WTC11 (cell line): ENCODE measurements around the gene ALDH1A2. TPM values are rescaled to one million over a fixed set of nuclear protein-coding genes. Genes with fewer than 3 reads are reported as not detected.

Source experiments
- ATAC-seq: fragments of 200-7000 bp; cut with Tn5 transposase; 2 replicates; pipeline ENCODE4 v1.10.0; 2021; ENCODE audit warnings: mild to moderate bottlenecking, moderate library complexity
- CTCF ChIA-PET: fragments of 300-600 bp; sonication (Branson Sonifier 250); formaldehyde crosslinking; loops from one replicate; lab custom pipeline; 2021; ENCODE audit warnings: antibody characterized with exemption; lab: Charles Lee
- POLR2A ChIA-PET: fragments of 350-600 bp; sonication (Branson Sonifier 250); formaldehyde crosslinking; loops from one replicate; lab custom pipeline; 2021; ENCODE audit warnings: antibody characterized with exemption; lab: Charles Lee
- DNase-seq: peaks from one replicate; pipeline ENCODE4 v3.0.0; 2021; ENCODE audit warnings: low spot score
- H3K27ac Mint-ChIP-seq: 2 replicates; pipeline ENCODE4 v1.8.0; 2021; ENCODE audit warnings: mixed read lengths
- H3K27me3 Mint-ChIP-seq: 2 replicates; pipeline ENCODE4 v1.8.0; 2021; ENCODE audit warnings: low read depth, mild to moderate bottlenecking, moderate library complexity, mixed read lengths
- H3K36me3 Mint-ChIP-seq: 2 replicates; pipeline ENCODE4 v1.8.0; 2021; ENCODE audit warnings: mixed read lengths
- H3K4me1 Mint-ChIP-seq: 2 replicates; pipeline ENCODE4 v1.8.0; 2022; ENCODE audit warnings: mixed read lengths
- H3K4me3 Mint-ChIP-seq: 2 replicates; pipeline ENCODE4 v1.8.0; 2021; ENCODE audit warnings: mild to moderate bottlenecking, moderate library complexity, mixed read lengths
- H3K9me3 Mint-ChIP-seq: 2 replicates; pipeline ENCODE4 v1.8.0; 2021; ENCODE audit warnings: mixed read lengths
- ATF1 ChIP-seq: sonication (generic); formaldehyde crosslinking; IDR thresholded peaks from 2 replicates; pipeline ENCODE4 v1.8.1; 2023; ENCODE audit warnings: mild to moderate bottlenecking, moderate library complexity, missing genetic modification reagents
- CREB1 ChIP-seq: sonication (generic); formaldehyde crosslinking; IDR thresholded peaks from 2 replicates; pipeline ENCODE4 v1.8.0; 2023; ENCODE audit warnings: mild to moderate bottlenecking, missing genetic modification reagents
- FOXK1 ChIP-seq: sonication (generic); formaldehyde crosslinking; IDR thresholded peaks from 2 replicates; pipeline ENCODE4 v1.8.0; 2022; ENCODE audit warnings: mild to moderate bottlenecking, moderate library complexity, missing genetic modification reagents
- JUN ChIP-seq: sonication (generic); formaldehyde crosslinking; IDR thresholded peaks from 2 replicates; pipeline ENCODE4 v1.8.0; 2023; ENCODE audit warnings: mild to moderate bottlenecking, missing genetic modification reagents
- KAT7 ChIP-seq: sonication (generic); formaldehyde crosslinking; IDR thresholded peaks from 2 replicates; pipeline ENCODE4 v1.8.1; 2023; ENCODE audit warnings: missing genetic modification reagents, mild to moderate bottlenecking, borderline replicate concordance
- MXD4 ChIP-seq: fragments of 250-450 bp; sonication (Bioruptor Pico); IDR thresholded peaks from 2 replicates; pipeline ENCODE4 v1.8.0; 2021; ENCODE audit warnings: mild to moderate bottlenecking, moderate library complexity, borderline replicate concordance
- NR2C2 ChIP-seq: sonication (generic); formaldehyde crosslinking; IDR thresholded peaks from 2 replicates; pipeline ENCODE4 v1.8.0; 2022; ENCODE audit warnings: mild to moderate bottlenecking, missing genetic modification reagents
- OVOL2 ChIP-seq: fragments of 250-450 bp; sonication (Bioruptor Pico); IDR thresholded peaks from 2 replicates; pipeline ENCODE4 v1.9.0; 2021; ENCODE audit warnings: mild to moderate bottlenecking, borderline replicate concordance
- SP1 ChIP-seq: sonication (generic); formaldehyde crosslinking; conservative IDR thresholded peaks from 2 replicates; pipeline ENCODE4 v1.8.1; 2022; ENCODE audit warnings: missing genetic modification reagents
- TCF7 ChIP-seq: sonication (generic); formaldehyde crosslinking; IDR thresholded peaks from 2 replicates; pipeline ENCODE4 v1.8.0; 2022; ENCODE audit warnings: mild to moderate bottlenecking, low read depth, missing genetic modification reagents, moderate library complexity
- TEAD4 ChIP-seq: sonication (generic); formaldehyde crosslinking; IDR thresholded peaks from 2 replicates; pipeline ENCODE4 v1.8.0; 2022; ENCODE audit warnings: mild to moderate bottlenecking, missing genetic modification reagents
- ZNF263 ChIP-seq: sonication (generic); formaldehyde crosslinking; IDR thresholded peaks from 2 replicates; pipeline ENCODE4 v1.8.1; 2022; ENCODE audit warnings: low read depth, mild to moderate bottlenecking, moderate library complexity, missing genetic modification reagents
- ZNF671 ChIP-seq: fragments of 250-450 bp; sonication (Bioruptor Pico); IDR thresholded peaks from 2 replicates; pipeline ENCODE4 v1.8.0; 2021; ENCODE audit warnings: mild to moderate bottlenecking
- total RNA-seq: library from RNA; stranded (reverse); gene quantifications from 3 replicates; pipeline ENCODE4 v1.2.3, GENCODE V29; 2021
- TF ChIP-seq, protein P1 (sequence below): sonication (generic); formaldehyde crosslinking; IDR thresholded peaks from 2 replicates; pipeline ENCODE4 v1.8.0; 2022; ENCODE audit warnings: missing genetic modification reagents
- TF ChIP-seq, protein P2 (sequence below): sonication (generic); formaldehyde crosslinking; IDR thresholded peaks from 2 replicates; pipeline ENCODE4 v1.8.1; 2023; ENCODE audit warnings: mild to moderate bottlenecking, missing genetic modification reagents, moderate library complexity
- TF ChIP-seq, protein P3 (sequence below): sonication (generic); formaldehyde crosslinking; IDR thresholded peaks from 2 replicates; pipeline ENCODE4 v1.8.0; 2023; ENCODE audit warnings: missing genetic modification reagents
- TF ChIP-seq, protein P4 (sequence below): sonication (generic); formaldehyde crosslinking; conservative IDR thresholded peaks from 2 replicates; pipeline ENCODE4 v1.8.1; 2022; ENCODE audit warnings: mild to moderate bottlenecking, missing genetic modification reagents
- TF ChIP-seq, protein P5 (sequence below): fragments of 250-450 bp; sonication (Bioruptor Pico); conservative IDR thresholded peaks from 2 replicates; pipeline ENCODE4 v1.9.0; 2021; ENCODE audit warnings: mild to moderate bottlenecking
- TF ChIP-seq, protein P6 (sequence below): fragments of 250-450 bp; sonication (Bioruptor Pico); IDR thresholded peaks from 2 replicates; pipeline ENCODE4 v1.8.0; 2021; ENCODE audit warnings: mild to moderate bottlenecking
- TF ChIP-seq, protein P7 (sequence below): fragments of 250-450 bp; sonication (Bioruptor Pico); IDR thresholded peaks from 2 replicates; pipeline ENCODE4 v1.9.0; 2021; ENCODE audit warnings: mild to moderate bottlenecking
- TF ChIP-seq, protein P8 (sequence below): sonication (generic); formaldehyde crosslinking; IDR thresholded peaks from 2 replicates; pipeline ENCODE4 v1.8.0; 2023; ENCODE audit warnings: mild to moderate bottlenecking, missing genetic modification reagents

ALDH1A2 gene
- total RNA-seq, 1 experiment from 2014 or later, result 1.1 TPM

DNA sequence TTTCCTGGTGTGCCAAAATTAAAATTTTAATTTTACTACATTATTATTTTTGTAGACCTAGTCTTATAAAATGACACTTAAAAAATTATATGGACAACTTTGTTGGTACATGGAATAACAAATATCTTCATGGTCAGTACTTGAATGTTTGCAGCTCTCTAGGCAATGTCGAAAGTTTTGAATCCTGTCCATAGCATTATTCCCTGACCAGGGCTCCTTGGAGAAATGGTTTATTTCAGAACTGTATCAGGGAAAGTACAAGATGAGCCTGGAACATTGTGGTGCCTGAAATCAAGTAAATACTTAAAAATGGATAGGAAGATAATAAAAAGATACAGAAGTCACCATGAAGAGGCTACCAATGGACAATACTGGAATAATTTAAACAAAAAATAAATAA, 47.6 kb downstream of the ALDH1A2 start:
- CTCF ChIA-PET, result no interaction called here
- H3K4me1 Mint-ChIP-seq, result no peaks in the 10 kb centered on the region
- no peak for DNase-seq
- no peak for ATAC-seq
- H3K27me3 Mint-ChIP-seq, result peaks cover 5% of the 10 kb centered on the region
- POLR2A ChIA-PET, result no interaction called here
- no peak for TF ChIP-seq ZNF263 (CRISPR knock-in tag)
- TF ChIP-seq MXD4 (CRISPR knock-in tag), result no peak
- no peak for TF ChIP-seq TEAD4
- no peak for TF ChIP-seq JUN
- no peak for TF ChIP-seq FOXK1 (CRISPR knock-in tag)
- no peak for TF ChIP-seq KAT7 (CRISPR knock-in tag)
- no peak for TF ChIP-seq NR2C2 (CRISPR knock-in tag)
- TF ChIP-seq ATF1, result no peak
- TF ChIP-seq, protein P1, sequence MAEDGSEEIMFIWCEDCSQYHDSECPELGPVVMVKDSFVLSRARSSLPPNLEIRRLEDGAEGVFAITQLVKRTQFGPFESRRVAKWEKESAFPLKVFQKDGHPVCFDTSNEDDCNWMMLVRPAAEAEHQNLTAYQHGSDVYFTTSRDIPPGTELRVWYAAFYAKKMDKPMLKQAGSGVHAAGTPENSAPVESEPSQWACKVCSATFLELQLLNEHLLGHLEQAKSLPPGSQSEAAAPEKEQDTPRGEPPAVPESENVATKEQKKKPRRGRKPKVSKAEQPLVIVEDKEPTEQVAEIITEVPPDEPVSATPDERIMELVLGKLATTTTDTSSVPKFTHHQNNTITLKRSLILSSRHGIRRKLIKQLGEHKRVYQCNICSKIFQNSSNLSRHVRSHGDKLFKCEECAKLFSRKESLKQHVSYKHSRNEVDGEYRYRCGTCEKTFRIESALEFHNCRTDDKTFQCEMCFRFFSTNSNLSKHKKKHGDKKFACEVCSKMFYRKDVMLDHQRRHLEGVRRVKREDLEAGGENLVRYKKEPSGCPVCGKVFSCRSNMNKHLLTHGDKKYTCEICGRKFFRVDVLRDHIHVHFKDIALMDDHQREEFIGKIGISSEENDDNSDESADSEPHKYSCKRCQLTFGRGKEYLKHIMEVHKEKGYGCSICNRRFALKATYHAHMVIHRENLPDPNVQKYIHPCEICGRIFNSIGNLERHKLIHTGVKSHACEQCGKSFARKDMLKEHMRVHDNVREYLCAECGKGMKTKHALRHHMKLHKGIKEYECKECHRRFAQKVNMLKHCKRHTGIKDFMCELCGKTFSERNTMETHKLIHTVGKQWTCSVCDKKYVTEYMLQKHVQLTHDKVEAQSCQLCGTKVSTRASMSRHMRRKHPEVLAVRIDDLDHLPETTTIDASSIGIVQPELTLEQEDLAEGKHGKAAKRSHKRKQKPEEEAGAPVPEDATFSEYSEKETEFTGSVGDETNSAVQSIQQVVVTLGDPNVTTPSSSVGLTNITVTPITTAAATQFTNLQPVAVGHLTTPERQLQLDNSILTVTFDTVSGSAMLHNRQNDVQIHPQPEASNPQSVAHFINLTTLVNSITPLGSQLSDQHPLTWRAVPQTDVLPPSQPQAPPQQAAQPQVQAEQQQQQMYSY (CRISPR knock-in tag), result no peak
- TF ChIP-seq, protein P2, sequence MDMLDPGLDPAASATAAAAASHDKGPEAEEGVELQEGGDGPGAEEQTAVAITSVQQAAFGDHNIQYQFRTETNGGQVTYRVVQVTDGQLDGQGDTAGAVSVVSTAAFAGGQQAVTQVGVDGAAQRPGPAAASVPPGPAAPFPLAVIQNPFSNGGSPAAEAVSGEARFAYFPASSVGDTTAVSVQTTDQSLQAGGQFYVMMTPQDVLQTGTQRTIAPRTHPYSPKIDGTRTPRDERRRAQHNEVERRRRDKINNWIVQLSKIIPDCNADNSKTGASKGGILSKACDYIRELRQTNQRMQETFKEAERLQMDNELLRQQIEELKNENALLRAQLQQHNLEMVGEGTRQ (CRISPR knock-in tag), result no peak
- TF ChIP-seq, protein P3, sequence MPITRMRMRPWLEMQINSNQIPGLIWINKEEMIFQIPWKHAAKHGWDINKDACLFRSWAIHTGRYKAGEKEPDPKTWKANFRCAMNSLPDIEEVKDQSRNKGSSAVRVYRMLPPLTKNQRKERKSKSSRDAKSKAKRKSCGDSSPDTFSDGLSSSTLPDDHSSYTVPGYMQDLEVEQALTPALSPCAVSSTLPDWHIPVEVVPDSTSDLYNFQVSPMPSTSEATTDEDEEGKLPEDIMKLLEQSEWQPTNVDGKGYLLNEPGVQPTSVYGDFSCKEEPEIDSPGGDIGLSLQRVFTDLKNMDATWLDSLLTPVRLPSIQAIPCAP (CRISPR knock-in tag), result no peak
- peaks cover 6% of the 10 kb centered on the region for H3K9me3 Mint-ChIP-seq
- no peak overlapping the region for H3K27ac Mint-ChIP-seq
- no peaks in the 10 kb centered on the region for H3K36me3 Mint-ChIP-seq
- no peak overlapping the region for H3K4me3 Mint-ChIP-seq

DNA sequence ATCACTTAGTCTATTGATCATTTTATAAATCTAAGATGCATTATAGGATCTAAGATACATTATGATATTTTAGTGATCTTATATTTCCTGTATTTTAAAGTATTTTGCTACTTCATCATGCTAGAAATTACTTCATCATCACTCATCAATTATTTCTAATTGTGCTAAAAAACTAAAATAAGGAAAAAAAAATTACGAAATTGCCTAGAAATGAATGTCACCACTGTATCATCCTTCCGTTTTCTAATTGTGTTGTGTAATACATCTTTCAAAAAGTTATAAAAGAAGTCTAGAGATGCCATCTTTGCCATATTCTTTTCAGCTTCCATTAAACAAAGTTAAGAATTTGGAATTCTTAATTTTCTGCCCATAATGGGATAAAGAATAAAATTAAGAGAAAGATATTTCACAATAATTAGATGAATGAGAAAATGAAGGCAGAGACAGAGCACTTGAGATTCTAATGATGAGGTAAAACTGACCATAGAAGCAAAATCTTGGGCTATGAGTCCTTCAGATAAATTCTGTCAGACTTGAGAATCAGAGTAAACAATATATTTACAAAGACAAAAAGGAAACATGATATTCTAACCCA, 48.8 kb downstream of the ALDH1A2 start:
- no peaks in the 10 kb centered on the region for H3K36me3 Mint-ChIP-seq
- no peaks in the 10 kb centered on the region for H3K4me1 Mint-ChIP-seq
- peaks cover 8% of the 10 kb centered on the region for H3K27me3 Mint-ChIP-seq
- H3K4me3 Mint-ChIP-seq, result no peak overlapping the region
- CTCF ChIA-PET, result interaction anchor here (0.6 kb wide), 2 partner anchors 21 to 50 kb away, joined by 3 to 5 read pairs; no protein-coding TSS in a partner anchor
- no peaks in the 10 kb centered on the region for H3K9me3 Mint-ChIP-seq
- no peak for ATAC-seq
- TF ChIP-seq, protein P4, sequence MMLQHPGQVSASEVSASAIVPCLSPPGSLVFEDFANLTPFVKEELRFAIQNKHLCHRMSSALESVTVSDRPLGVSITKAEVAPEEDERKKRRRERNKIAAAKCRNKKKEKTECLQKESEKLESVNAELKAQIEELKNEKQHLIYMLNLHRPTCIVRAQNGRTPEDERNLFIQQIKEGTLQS (CRISPR knock-in tag), result no peak
- TF ChIP-seq, protein P5, sequence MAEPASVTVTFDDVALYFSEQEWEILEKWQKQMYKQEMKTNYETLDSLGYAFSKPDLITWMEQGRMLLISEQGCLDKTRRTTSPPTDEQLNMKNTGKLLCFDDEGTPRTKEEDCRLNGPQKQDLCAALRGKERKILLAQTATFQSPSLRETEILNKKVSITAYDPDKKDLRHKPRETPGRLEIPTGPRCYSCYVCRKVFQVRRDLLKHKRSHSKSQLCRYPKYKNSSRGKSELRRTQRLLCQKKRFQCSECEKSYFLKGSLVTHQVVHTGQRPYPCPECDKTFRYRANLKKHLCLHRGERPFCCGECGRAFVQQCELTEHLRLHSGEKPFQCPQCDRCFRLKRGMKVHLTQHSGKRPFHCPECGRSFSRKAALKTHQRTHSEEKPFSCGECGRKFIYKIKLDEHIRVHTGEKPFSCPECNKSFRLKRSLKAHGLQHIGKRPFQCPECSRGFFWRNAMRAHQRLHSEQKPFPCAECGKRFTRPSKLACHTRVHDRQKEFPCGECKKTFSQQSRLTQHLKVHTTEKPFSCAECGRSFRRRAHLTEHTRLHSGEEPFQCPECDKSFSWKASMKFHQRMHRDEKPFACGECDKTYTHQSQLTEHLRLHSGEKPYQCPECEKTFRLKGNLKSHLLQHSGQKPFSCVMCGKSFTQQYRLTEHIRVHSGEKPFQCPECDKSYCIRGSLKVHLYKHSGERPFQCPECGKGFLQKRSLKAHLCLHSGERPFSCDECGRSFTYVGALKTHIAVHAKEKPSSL, result no peak
- TF ChIP-seq, protein P6, sequence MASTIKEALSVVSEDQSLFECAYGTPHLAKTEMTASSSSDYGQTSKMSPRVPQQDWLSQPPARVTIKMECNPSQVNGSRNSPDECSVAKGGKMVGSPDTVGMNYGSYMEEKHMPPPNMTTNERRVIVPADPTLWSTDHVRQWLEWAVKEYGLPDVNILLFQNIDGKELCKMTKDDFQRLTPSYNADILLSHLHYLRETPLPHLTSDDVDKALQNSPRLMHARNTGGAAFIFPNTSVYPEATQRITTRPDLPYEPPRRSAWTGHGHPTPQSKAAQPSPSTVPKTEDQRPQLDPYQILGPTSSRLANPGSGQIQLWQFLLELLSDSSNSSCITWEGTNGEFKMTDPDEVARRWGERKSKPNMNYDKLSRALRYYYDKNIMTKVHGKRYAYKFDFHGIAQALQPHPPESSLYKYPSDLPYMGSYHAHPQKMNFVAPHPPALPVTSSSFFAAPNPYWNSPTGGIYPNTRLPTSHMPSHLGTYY (CRISPR knock-in tag), result no peak
- TF ChIP-seq, protein P7, sequence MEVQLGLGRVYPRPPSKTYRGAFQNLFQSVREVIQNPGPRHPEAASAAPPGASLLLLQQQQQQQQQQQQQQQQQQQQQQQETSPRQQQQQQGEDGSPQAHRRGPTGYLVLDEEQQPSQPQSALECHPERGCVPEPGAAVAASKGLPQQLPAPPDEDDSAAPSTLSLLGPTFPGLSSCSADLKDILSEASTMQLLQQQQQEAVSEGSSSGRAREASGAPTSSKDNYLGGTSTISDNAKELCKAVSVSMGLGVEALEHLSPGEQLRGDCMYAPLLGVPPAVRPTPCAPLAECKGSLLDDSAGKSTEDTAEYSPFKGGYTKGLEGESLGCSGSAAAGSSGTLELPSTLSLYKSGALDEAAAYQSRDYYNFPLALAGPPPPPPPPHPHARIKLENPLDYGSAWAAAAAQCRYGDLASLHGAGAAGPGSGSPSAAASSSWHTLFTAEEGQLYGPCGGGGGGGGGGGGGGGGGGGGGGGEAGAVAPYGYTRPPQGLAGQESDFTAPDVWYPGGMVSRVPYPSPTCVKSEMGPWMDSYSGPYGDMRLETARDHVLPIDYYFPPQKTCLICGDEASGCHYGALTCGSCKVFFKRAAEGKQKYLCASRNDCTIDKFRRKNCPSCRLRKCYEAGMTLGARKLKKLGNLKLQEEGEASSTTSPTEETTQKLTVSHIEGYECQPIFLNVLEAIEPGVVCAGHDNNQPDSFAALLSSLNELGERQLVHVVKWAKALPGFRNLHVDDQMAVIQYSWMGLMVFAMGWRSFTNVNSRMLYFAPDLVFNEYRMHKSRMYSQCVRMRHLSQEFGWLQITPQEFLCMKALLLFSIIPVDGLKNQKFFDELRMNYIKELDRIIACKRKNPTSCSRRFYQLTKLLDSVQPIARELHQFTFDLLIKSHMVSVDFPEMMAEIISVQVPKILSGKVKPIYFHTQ (CRISPR knock-in tag), result no peak
- TF ChIP-seq, protein P8, sequence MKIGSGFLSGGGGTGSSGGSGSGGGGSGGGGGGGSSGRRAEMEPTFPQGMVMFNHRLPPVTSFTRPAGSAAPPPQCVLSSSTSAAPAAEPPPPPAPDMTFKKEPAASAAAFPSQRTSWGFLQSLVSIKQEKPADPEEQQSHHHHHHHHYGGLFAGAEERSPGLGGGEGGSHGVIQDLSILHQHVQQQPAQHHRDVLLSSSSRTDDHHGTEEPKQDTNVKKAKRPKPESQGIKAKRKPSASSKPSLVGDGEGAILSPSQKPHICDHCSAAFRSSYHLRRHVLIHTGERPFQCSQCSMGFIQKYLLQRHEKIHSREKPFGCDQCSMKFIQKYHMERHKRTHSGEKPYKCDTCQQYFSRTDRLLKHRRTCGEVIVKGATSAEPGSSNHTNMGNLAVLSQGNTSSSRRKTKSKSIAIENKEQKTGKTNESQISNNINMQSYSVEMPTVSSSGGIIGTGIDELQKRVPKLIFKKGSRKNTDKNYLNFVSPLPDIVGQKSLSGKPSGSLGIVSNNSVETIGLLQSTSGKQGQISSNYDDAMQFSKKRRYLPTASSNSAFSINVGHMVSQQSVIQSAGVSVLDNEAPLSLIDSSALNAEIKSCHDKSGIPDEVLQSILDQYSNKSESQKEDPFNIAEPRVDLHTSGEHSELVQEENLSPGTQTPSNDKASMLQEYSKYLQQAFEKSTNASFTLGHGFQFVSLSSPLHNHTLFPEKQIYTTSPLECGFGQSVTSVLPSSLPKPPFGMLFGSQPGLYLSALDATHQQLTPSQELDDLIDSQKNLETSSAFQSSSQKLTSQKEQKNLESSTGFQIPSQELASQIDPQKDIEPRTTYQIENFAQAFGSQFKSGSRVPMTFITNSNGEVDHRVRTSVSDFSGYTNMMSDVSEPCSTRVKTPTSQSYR, result no peak
- no peak for TF ChIP-seq ZNF671 (CRISPR knock-in tag)
- TF ChIP-seq TCF7 (CRISPR knock-in tag), result no peak
- TF ChIP-seq SP1, result no peak
- no peak for TF ChIP-seq OVOL2 (CRISPR knock-in tag)
- no peak for TF ChIP-seq CREB1
- TF ChIP-seq, all 79 proteins: peak for 0
- POLR2A ChIA-PET, result no interaction called here
- H3K27ac Mint-ChIP-seq, result no peak overlapping the region
- no peak for DNase-seq
